Suprapubic skin (tissue), 4 donors: ENCODE data around the gene C16orf92. TPM values are rescaled to one million over a fixed set of nuclear protein-coding genes. Genes with fewer than 3 reads are reported as not detected.

Experiments used
- DNase-seq, 2 donors: peaks; one replicate each; pipeline ENCODE4 v3.0.0-alpha.2; 2019; ENCODE audit warnings: low spot score in 2 of 2
- H3K27ac ChIP-seq: fragments of 200-600 bp; sonication (generic); one replicate; pipeline ENCODE4 v1.5.1; 2019
- H3K27me3 ChIP-seq: fragments of 200-600 bp; sonication (generic); one replicate; pipeline ENCODE4 v1.5.1; 2019
- H3K36me3 ChIP-seq: fragments of 200-600 bp; sonication (generic); one replicate; pipeline ENCODE4 v1.5.1; 2019
- H3K4me1 ChIP-seq: fragments of 200-600 bp; sonication (generic); one replicate; pipeline ENCODE4 v1.5.1; 2019
- H3K4me3 ChIP-seq: fragments of 200-600 bp; sonication (generic); one replicate; pipeline ENCODE4 v1.5.1; 2019; ENCODE audit warnings: mild to moderate bottlenecking
- H3K9me3 ChIP-seq: fragments of 200-600 bp; sonication (generic); one replicate; pipeline ENCODE4 v1.5.1; 2019
- EP300 ChIP-seq: sonication (generic); formaldehyde crosslinking; IDR thresholded peaks from one replicate; pipeline ENCODE4 v1.6.1; 2017; ENCODE audit warnings: antibody characterized with exemption
- POLR2A ChIP-seq, 2 donors: fragments of 450-650 bp; IDR thresholded peaks; one replicate each; pipeline ENCODE4 v1.6.1; 2017; ENCODE audit warnings: antibody characterized with exemption in 2 of 2, mild to moderate bottlenecking in 2 of 2, moderate library complexity in 2 of 2
- POLR2AphosphoS5 ChIP-seq, 3 donors: sonication (generic); formaldehyde crosslinking; IDR thresholded peaks; one replicate each; pipeline ENCODE4 v1.6.1; 2017; ENCODE audit warnings: antibody characterized with exemption in 3 of 3
- WGBS: methylation state at CpG from one replicate; pipeline ENCODE4 v1.1.5; 2018; 5-methylcytosine and 5-hydroxymethylcytosine counted together
- total RNA-seq, 4 donors: library from RNA; depleted of rRNA; stranded (reverse); fragments of >200 nt; gene quantifications; one replicate each; pipeline ENCODE4 v1.1.0, GENCODE V29; 2016
- TF ChIP-seq, protein P1 (sequence below), 2 donors: fragments of 200-600 bp in 1 of 2; fragments of 450-650 bp in 1 of 2; sonication (generic) in 1 of 2; IDR thresholded peaks; one replicate each; pipeline ENCODE4 v1.5.1; 2016 to 2019; ENCODE audit warnings: antibody characterized with exemption in 2 of 2, mild to moderate bottlenecking in 1 of 2, moderate library complexity in 1 of 2

C16orf92 gene
- total RNA-seq, 4 donors from 2014 or later: not detected

DNA sequence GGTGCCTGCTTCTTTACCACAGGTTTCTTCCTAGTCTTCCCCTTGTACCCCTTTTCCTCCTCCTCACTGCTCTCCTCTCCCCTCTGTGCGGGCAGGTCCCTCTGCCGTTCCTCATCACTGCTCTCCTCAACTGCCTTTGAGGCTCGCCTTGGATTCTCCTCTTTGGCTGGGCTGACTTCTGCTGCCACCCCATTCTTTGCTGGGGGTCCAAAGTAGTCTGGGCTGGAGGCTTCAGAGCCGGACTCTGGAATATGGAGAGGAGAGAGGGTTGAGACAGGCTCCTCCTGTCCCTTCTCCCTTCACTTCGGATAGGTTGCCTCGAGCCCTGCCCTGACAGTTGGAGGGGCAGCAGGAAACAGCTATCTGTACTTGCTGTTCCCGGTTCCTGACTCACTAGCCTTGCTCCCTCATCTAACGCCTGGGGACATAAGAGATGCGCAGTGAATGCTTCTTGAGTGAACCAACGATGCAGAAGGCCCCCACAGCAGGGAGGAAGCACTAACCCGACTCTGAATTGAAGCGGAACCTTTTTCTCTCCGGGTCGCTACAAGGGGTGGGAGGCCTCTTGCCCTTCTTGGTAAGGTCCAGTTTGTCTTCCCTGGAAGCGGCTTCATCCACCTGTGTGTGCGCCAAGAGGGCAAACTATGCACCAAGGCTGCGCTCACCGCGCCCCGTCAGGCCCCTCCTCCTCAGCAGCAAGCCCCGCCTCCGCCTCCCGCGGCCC lies 28.2 kb upstream of the C16orf92 start:
- WGBS: 12% methylated on average over 16 of the region's 24 CpGs
- H3K36me3 ChIP-seq: peaks cover 52% of the 10 kb centered on the region
- no peaks in the 10 kb centered on the region for H3K27me3 ChIP-seq
- peaks cover 29% of the 10 kb centered on the region for H3K4me1 ChIP-seq
- peak overlapping the region; percentile 80 for H3K4me3 ChIP-seq
- DNase-seq: peak in 1 of 2 donors; percentile 52
- no peaks in the 10 kb centered on the region for H3K9me3 ChIP-seq
- peak overlapping the region; percentile 96 for H3K27ac ChIP-seq
- TF ChIP-seq EP300: no peak
- no peak for TF ChIP-seq POLR2AphosphoS5 (IDR thresholded peaks at IDR 0.05)
- TF ChIP-seq POLR2A (IDR thresholded peaks at IDR 0.05): no peak
- TF ChIP-seq, protein P1, sequence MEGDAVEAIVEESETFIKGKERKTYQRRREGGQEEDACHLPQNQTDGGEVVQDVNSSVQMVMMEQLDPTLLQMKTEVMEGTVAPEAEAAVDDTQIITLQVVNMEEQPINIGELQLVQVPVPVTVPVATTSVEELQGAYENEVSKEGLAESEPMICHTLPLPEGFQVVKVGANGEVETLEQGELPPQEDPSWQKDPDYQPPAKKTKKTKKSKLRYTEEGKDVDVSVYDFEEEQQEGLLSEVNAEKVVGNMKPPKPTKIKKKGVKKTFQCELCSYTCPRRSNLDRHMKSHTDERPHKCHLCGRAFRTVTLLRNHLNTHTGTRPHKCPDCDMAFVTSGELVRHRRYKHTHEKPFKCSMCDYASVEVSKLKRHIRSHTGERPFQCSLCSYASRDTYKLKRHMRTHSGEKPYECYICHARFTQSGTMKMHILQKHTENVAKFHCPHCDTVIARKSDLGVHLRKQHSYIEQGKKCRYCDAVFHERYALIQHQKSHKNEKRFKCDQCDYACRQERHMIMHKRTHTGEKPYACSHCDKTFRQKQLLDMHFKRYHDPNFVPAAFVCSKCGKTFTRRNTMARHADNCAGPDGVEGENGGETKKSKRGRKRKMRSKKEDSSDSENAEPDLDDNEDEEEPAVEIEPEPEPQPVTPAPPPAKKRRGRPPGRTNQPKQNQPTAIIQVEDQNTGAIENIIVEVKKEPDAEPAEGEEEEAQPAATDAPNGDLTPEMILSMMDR (IDR thresholded peaks at IDR 0.05): no peak

DNA sequence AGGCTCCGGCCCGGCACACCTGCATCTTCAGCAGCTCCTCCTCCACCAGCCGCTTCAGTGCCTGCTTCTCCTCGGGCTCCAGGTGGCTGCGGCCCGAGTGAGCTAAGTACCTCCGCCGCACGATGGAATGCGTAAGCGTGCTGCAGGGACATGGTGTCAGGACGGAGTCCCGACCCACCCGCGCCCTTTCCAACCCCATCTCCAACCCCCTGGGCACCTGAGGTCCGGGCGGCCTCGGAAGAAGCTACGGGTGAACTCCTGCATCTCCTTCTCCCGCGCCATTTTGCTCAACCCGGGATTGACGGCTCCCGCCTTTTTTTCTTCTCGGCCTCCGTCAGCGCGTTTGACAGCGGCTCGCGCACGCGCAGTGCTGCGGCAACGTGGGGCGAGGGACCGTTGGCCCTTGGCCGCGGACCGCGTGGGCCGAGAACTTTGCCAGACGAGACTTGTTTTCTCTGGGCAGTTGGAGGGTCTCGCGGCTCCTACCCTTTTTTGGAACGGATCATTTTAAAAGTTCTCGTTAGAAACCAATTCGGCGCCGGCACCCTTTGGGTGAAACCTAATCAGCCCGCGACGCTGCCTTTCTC lies 27.6 kb upstream of the C16orf92 start, which contains the start of gene HIRIP3:
Gene HIRIP3, minus strand, starts transcription at position 294 of the 587 bp plus-strand sequence. Its CDS starts 12 bp downstream, at position 282.
- no peaks in the 10 kb centered on the region for H3K27me3 ChIP-seq
- H3K4me3 ChIP-seq: peak within 1 kb of the TSS; percentile 80
- peak; percentile 92 for DNase-seq
- no peak for TF ChIP-seq POLR2A (IDR thresholded peaks at IDR 0.05)
- peak in 1 of 3 donors; percentile 65 for TF ChIP-seq POLR2AphosphoS5 (IDR thresholded peaks at IDR 0.05)
- H3K4me1 ChIP-seq: peaks cover 29% of the 10 kb centered on the region
- WGBS: under 1% methylated on average over 52 of the region's 53 CpGs
- H3K27ac ChIP-seq: peak within 1 kb of the TSS; percentile 96
- no peaks in the 10 kb centered on the region for H3K9me3 ChIP-seq
- H3K36me3 ChIP-seq: peaks cover 52% of the 10 kb centered on the region

DNA sequence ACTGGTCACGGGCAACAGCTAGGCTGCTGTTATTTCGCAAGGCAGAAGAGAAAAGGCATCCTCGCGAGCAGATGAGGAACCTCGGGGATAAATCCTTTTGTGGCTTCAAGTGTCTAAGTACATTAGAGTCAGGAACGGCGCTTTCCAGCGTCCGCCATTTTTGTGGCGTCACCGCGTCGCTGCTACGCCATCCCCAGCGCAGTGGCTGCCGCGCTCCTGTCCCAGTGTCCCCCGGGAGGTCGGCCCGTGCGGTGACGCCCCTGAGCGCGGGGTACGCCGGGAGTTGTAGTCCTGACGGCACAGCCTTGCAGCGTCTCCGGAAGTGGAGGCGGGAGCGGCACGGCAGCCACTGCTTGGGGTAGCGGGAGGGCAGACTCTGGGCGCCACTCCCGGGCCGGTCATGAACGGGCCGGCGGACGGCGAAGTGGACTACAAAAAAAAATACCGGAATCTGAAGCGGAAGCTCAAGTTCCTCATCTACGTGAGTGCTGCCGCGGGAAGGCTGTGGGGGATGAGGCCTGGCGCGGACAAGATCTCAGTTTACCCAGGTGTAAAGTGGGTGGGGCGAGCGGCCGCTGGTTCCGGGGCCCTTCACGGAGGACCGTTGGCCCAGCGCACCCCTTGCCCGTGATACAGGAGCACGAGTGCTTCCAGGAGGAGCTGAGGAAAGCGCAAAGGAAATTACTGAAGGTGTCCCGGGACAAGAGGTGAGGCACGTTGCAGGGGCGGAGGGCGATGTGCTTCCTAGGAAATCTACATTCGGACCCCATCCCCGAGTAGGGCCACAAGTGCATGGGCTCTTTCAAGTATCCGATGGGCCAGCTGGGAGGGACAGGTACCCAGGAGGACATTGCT lies 26.9 kb upstream of the C16orf92 start, which contains the start of gene INO80E:
Gene INO80E, plus strand, starts transcription at position 331 of the 855 bp plus-strand sequence. Its CDS starts 70 bp downstream, at position 401.
- Histone ChIP-seq H3K27ac (peak within 1 kb of the TSS; percentile 96), H3K4me1 (peaks cover 29% of the 10 kb centered on the region), H3K27me3 (no peaks in the 10 kb centered on the region), H3K4me3 (peak within 1 kb of the TSS; percentile 80), H3K36me3 (peaks cover 52% of the 10 kb centered on the region), H3K9me3 (no peaks in the 10 kb centered on the region)
- DNase-seq: peak; percentile 99
- 0% methylated on average over 42 of the region's 65 CpGs for WGBS
- peak in 2 of 3 donors; percentile 78 to 82 for TF ChIP-seq POLR2AphosphoS5 (IDR thresholded peaks at IDR 0.05)
- TF ChIP-seq, protein P1 (IDR thresholded peaks at IDR 0.05): no peak

DNA sequence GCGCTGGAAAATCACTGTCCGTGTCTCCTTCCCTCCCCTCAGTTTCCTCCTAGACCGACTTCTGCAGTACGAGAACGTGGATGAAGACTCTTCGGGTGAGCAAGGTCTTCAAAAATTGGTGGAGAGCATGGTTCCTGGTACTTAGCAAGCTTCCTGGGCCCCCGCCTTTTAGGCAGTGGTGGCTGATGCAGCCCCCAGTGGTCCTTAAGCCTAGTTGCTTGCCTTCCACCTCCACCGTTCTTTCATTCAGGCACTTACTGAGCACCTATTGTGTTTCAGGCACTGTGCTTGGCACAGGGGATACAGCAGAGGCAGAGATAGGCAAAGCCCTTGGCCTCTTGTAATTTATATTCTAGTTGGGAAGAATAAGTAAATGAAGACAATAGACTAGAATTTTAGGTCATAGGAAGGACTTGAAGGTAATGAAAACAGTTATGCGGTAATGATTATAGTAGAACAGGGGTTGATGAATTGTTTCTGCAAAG lies 26.2 kb upstream of the C16orf92 start:
- peaks cover 52% of the 10 kb centered on the region for H3K36me3 ChIP-seq
- no peaks in the 10 kb centered on the region for H3K27me3 ChIP-seq
- peaks cover 29% of the 10 kb centered on the region for H3K4me1 ChIP-seq
- peak overlapping the region; percentile 80 for H3K4me3 ChIP-seq
- TF ChIP-seq, protein P1 (IDR thresholded peaks at IDR 0.05): no peak
- no peak for TF ChIP-seq EP300
- TF ChIP-seq POLR2AphosphoS5 (IDR thresholded peaks at IDR 0.05): no peak
- no peak for TF ChIP-seq POLR2A (IDR thresholded peaks at IDR 0.05)
- WGBS: 31% methylated on average over 6 of the region's 9 CpGs
- DNase-seq: no peak
- no peaks in the 10 kb centered on the region for H3K9me3 ChIP-seq
- no peak overlapping the region for H3K27ac ChIP-seq

DNA sequence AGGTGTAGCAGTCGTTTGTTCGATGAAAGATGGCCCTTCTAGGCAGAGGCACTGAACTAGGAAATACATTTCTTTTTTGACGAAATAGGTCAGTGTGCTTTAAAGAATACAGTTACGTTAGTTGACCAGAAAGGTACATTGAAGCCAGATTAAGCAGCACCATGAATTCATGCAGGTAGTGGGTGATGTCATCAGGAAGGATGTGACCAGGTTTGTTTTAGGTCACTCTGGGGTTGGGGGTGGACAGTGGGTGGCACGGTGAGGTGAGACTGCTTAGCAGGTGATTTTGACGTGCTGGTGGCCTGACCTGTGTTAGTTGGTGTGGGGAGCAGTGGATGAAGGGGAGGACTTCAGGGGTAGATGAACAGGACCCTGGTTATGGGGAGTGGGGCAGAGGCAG lies 23.4 kb upstream of the C16orf92 start:
- H3K36me3 ChIP-seq: peaks cover 48% of the 10 kb centered on the region
- no peak for TF ChIP-seq POLR2A (IDR thresholded peaks at IDR 0.05)
- TF ChIP-seq EP300: no peak
- TF ChIP-seq POLR2AphosphoS5 (IDR thresholded peaks at IDR 0.05): no peak
- TF ChIP-seq, protein P1 (IDR thresholded peaks at IDR 0.05): no peak
- 97% methylated on average over 6 of the region's 6 CpGs for WGBS

More for the DNA sequence above, 23.4 kb upstream of the C16orf92 start:
- H3K4me3 ChIP-seq: no peak overlapping the region
- H3K9me3 ChIP-seq: no peaks in the 10 kb centered on the region
- no peak overlapping the region for H3K27ac ChIP-seq
- H3K4me1 ChIP-seq: peaks cover 17% of the 10 kb centered on the region
- no peak for DNase-seq
- H3K27me3 ChIP-seq: no peaks in the 10 kb centered on the region
